Mesenchymal stem cell (in vitro differentiated cells and primary cell): Measurements from ENCODE around the gene TBC1D16.

Source experiments
- DNase-seq: peaks from one replicate; pipeline ENCODE4 v3.0.0-alpha.2; 2013
- H2AFZ ChIP-seq: one replicate; pipeline ENCODE4 v1.6.1; 2013; ENCODE audit warnings: low read depth, mild to moderate bottlenecking, control low read depth, inconsistent platforms, low read length, moderate library complexity
- H2AK5ac ChIP-seq: 2 replicates; pipeline ENCODE4 v1.6.1; 2013; ENCODE audit warnings: low read length, moderate library complexity, mild to moderate bottlenecking, inconsistent platforms; ENCODE audit not compliant: severe bottlenecking
- H2BK120ac ChIP-seq: one replicate; pipeline ENCODE4 v1.6.1; 2013; ENCODE audit warnings: low read depth, mild to moderate bottlenecking, inconsistent platforms, low read length, moderate library complexity
- H2BK12ac ChIP-seq, 2 experiments: one replicate each; pipeline ENCODE4 v1.6.1; 2013; ENCODE audit warnings: inconsistent platforms in 2 of 2, low read length in 2 of 2, mild to moderate bottlenecking in 2 of 2, moderate library complexity in 2 of 2, control low read depth in 1 of 2
- H2BK15ac ChIP-seq: one replicate; pipeline ENCODE4 v1.6.1; 2013; ENCODE audit warnings: mild to moderate bottlenecking, low read depth, inconsistent platforms; ENCODE audit not compliant: poor library complexity, severe bottlenecking
- H2BK5ac ChIP-seq: 2 replicates; pipeline ENCODE4 v1.6.1; 2013; ENCODE audit warnings: low read depth, mild to moderate bottlenecking, low read length, control low read depth, inconsistent platforms; ENCODE audit not compliant: poor library complexity, severe bottlenecking
- H3K14ac ChIP-seq, 2 experiments: one replicate each; pipeline ENCODE4 v1.6.1; 2013; ENCODE audit warnings: inconsistent platforms in 2 of 2, low read length in 2 of 2, control low read depth in 1 of 2, mild to moderate bottlenecking in 1 of 2, moderate library complexity in 1 of 2
- H3K18ac ChIP-seq, 2 experiments: one replicate each; pipeline ENCODE4 v1.6.1; 2013; ENCODE audit warnings: inconsistent platforms in 2 of 2, low read length in 2 of 2, control low read depth in 1 of 2, low read depth in 1 of 2, mild to moderate bottlenecking in 1 of 2
- H3K23ac ChIP-seq, 2 experiments: one replicate each; pipeline ENCODE4 v1.6.1; 2013; ENCODE audit warnings: inconsistent platforms in 2 of 2, low read length in 2 of 2, mild to moderate bottlenecking in 2 of 2, moderate library complexity in 2 of 2, control low read depth in 1 of 2
- H3K27ac ChIP-seq: 2 replicates; pipeline ENCODE4 v1.5.1; 2013; ENCODE audit warnings: mild to moderate bottlenecking, moderate library complexity, low read length, control low read depth, inconsistent platforms; ENCODE audit not compliant: poor library complexity, severe bottlenecking
- H3K27me3 ChIP-seq, 2 experiments: 2 replicates each; pipeline versions ENCODE4 v1.6.1 to v1.7.0; 2013; ENCODE audit warnings: low read length in 2 of 2, mild to moderate bottlenecking in 2 of 2, moderate library complexity in 2 of 2, control low read depth in 1 of 2, inconsistent platforms in 1 of 2; ENCODE audit not compliant: control insufficient read depth in 1 of 2, insufficient read depth in 1 of 2
- H3K36me3 ChIP-seq, 2 experiments: 2 replicates each; pipeline versions ENCODE4 v1.6.1 to v1.7.0; 2013; ENCODE audit warnings: low read length in 2 of 2, control low read depth in 1 of 2, inconsistent platforms in 1 of 2, low read depth in 1 of 2, mild to moderate bottlenecking in 1 of 2; ENCODE audit not compliant: insufficient read depth in 2 of 2, control insufficient read depth in 1 of 2
- H3K4ac ChIP-seq, 2 experiments: one replicate each; pipeline ENCODE4 v1.6.1; 2013; ENCODE audit warnings: inconsistent platforms in 2 of 2, low read length in 2 of 2, mild to moderate bottlenecking in 2 of 2, moderate library complexity in 2 of 2, control low read depth in 1 of 2, low read depth in 1 of 2
- H3K4me1 ChIP-seq: 2 replicates; pipeline ENCODE4 v1.6.1; 2013; ENCODE audit warnings: low read depth, low read length, control low read depth; ENCODE audit not compliant: control insufficient read depth, insufficient read depth
- H3K4me2 ChIP-seq: 2 replicates; pipeline ENCODE4 v1.6.1; 2013; ENCODE audit warnings: low read length, mild to moderate bottlenecking, inconsistent platforms; ENCODE audit not compliant: poor library complexity, severe bottlenecking
- H3K4me3 ChIP-seq, 2 experiments: 2 replicates each; pipeline versions ENCODE4 v1.5.1 to v1.7.0; 2013; ENCODE audit warnings: low read length in 2 of 2, mild to moderate bottlenecking in 2 of 2, control low read depth in 1 of 2, low read depth in 1 of 2; ENCODE audit not compliant: insufficient read depth in 1 of 2
- H3K79me1 ChIP-seq: replicated peaks from 2 replicates; pipeline ENCODE4 v1.6.1; 2013; ENCODE audit warnings: mild to moderate bottlenecking, control low read depth, low read length, inconsistent platforms; ENCODE audit not compliant: poor library complexity, severe bottlenecking
- H3K9ac ChIP-seq: 2 replicates; pipeline ENCODE4 v1.7.0; 2013; ENCODE audit warnings: mild to moderate bottlenecking, low read length, moderate library complexity
- H3K9me3 ChIP-seq: 2 replicates; pipeline ENCODE4 v1.7.0; 2013; ENCODE audit warnings: mild to moderate bottlenecking, low read length; ENCODE audit not compliant: control insufficient read depth
- H4K8ac ChIP-seq: one replicate; pipeline ENCODE4 v1.6.1; 2013; ENCODE audit warnings: inconsistent platforms, mild to moderate bottlenecking, low read length, moderate library complexity
- H4K91ac ChIP-seq: one replicate; pipeline ENCODE4 v1.6.1; 2013; ENCODE audit warnings: mild to moderate bottlenecking, low read length, inconsistent platforms
- WGBS: methylation state at CpG from one replicate; pipeline ENCODE4 v1.1.7; 2013; ENCODE audit warnings: mixed read lengths; 5-methylcytosine and 5-hydroxymethylcytosine counted together

The TBC1D16 gene

GRCh38 chr17:79907217-79907715 lies 128.4 kb downstream of the TBC1D16 start:
- Histone ChIP-seq H3K36me3 (no peaks in the 10 kb centered on the region), H2BK120ac (no peak overlapping the region), H3K4ac (no peak overlapping the region), H3K23ac (no peak overlapping the region), H2BK5ac (no peak overlapping the region), H4K91ac (no peak overlapping the region), H3K14ac (no peak overlapping the region), H3K27me3 (peaks cover 20 to 73% of the 10 kb centered on the region in 2 experiments), H3K4me1 (no peaks in the 10 kb centered on the region), H2AK5ac (no peak overlapping the region), H3K9me3 (no peaks in the 10 kb centered on the region), H2BK12ac (no peak overlapping the region), H3K79me1 (no peaks in the 10 kb centered on the region), H2AFZ (no peak overlapping the region), H2BK15ac (no peak overlapping the region), H3K4me3 (peak overlapping the region in 1 of 2 experiments; percentile 16), H3K27ac (no peak overlapping the region), H3K4me2 (no peak overlapping the region), H3K18ac (no peak overlapping the region), H3K9ac (no peak overlapping the region), H4K8ac (no peak overlapping the region)
- WGBS, result 89% methylated on average over 11 of the region's 11 CpGs
- DNase-seq, result no peak

- Histone ChIP-seq H3K9me3 (no peaks in the 10 kb centered on the region), H2BK120ac (no peak overlapping the region), H4K91ac (no peak overlapping the region), H3K23ac (no peak overlapping the region), H3K4me3 (no peak overlapping the region), H3K4ac (no peak overlapping the region), H3K36me3 (no peaks in the 10 kb centered on the region), H3K27ac (no peak overlapping the region), H3K4me2 (peak overlapping the region; percentile 8), H3K14ac (no peak overlapping the region), H3K18ac (no peak overlapping the region), H3K4me1 (no peaks in the 10 kb centered on the region), H2BK15ac (no peak overlapping the region), H4K8ac (no peak overlapping the region), H2AK5ac (no peak overlapping the region), H3K9ac (no peak overlapping the region), H3K27me3 (peaks cover 20 to 74% of the 10 kb centered on the region in 2 experiments), H3K79me1 (no peaks in the 10 kb centered on the region), H2AFZ (no peak overlapping the region), H2BK5ac (no peak overlapping the region), H2BK12ac (no peak overlapping the region)
- 66% methylated on average over 8 of the region's 8 CpGs for WGBS
- DNase-seq, result no peak
Measured at GRCh38 chr17:79905832-79906231, 129.8 kb downstream of the TBC1D16 start.

DNA sequence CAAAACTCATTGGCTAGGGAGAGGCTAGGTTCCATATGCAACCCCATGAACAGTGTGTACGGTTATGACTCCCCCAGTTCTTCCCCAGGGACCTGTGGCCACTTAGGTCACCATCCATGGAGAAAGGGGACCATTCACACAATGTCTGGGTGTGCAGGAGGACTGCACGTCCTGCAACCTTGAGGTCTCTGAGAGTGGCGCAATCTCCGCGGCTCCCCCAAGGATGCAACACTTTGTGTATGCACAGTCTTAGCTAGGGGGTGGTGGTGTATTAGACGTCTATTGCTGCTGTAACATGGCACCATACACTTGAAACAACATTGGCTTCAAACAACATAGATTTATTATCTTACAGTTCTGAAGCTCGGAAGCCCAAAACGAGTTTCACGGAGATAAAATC lies 130.8 kb downstream of the TBC1D16 start:
- no peaks in the 10 kb centered on the region for H3K79me1 ChIP-seq
- H2BK15ac ChIP-seq, result no peak overlapping the region
- H4K91ac ChIP-seq, result no peak overlapping the region
- no peak overlapping the region for H3K4ac ChIP-seq
- H2BK120ac ChIP-seq, result no peak overlapping the region
- no peak overlapping the region for H2AK5ac ChIP-seq
- H3K36me3 ChIP-seq, result no peaks in the 10 kb centered on the region
- H3K27me3 ChIP-seq, result peaks cover 21 to 70% of the 10 kb centered on the region in 2 experiments
- H3K9me3 ChIP-seq, result peaks cover 2% of the 10 kb centered on the region
- no peak overlapping the region for H3K18ac ChIP-seq
- no peak overlapping the region for H3K4me2 ChIP-seq
- no peak overlapping the region for H3K14ac ChIP-seq
- no peak overlapping the region for H3K9ac ChIP-seq
- DNase-seq, result no peak
- no peak overlapping the region for H2BK5ac ChIP-seq
- H4K8ac ChIP-seq, result no peak overlapping the region
- H2AFZ ChIP-seq, result no peak overlapping the region
- H3K4me1 ChIP-seq, result no peaks in the 10 kb centered on the region
- H3K27ac ChIP-seq, result no peak overlapping the region
- no peak overlapping the region for H3K4me3 ChIP-seq
- H3K23ac ChIP-seq, result no peak overlapping the region
- WGBS, result 80% methylated on average over 9 of the region's 9 CpGs
- no peak overlapping the region for H2BK12ac ChIP-seq

GRCh38 chr17:79902146-79902791 lies 133.4 kb downstream of the TBC1D16 start:
- H3K4me3 ChIP-seq, result no peak overlapping the region
- no peak overlapping the region for H3K27ac ChIP-seq
- H3K79me1 ChIP-seq, result no peaks in the 10 kb centered on the region
- 84% methylated on average over 10 of the region's 10 CpGs for WGBS
- no peak overlapping the region for H2AK5ac ChIP-seq
- H3K27me3 ChIP-seq, result peaks cover 26 to 76% of the 10 kb centered on the region in 2 experiments
- no peak overlapping the region for H2BK5ac ChIP-seq
- H2BK15ac ChIP-seq, result no peak overlapping the region
- H3K36me3 ChIP-seq, result no peaks in the 10 kb centered on the region
- peak overlapping the region; percentile 36 for H4K8ac ChIP-seq
- H4K91ac ChIP-seq, result no peak overlapping the region
- no peak for DNase-seq
- no peaks in the 10 kb centered on the region for H3K4me1 ChIP-seq
- no peak overlapping the region for H2BK12ac ChIP-seq
- H3K18ac ChIP-seq, result no peak overlapping the region
- no peak overlapping the region for H2BK120ac ChIP-seq
- no peak overlapping the region for H2AFZ ChIP-seq
- H3K14ac ChIP-seq, result no peak overlapping the region
- H3K4ac ChIP-seq, result no peak overlapping the region
- no peak overlapping the region for H3K4me2 ChIP-seq
- no peak overlapping the region for H3K9ac ChIP-seq
- H3K23ac ChIP-seq, result no peak overlapping the region
- peaks cover 11% of the 10 kb centered on the region for H3K9me3 ChIP-seq
